PC-9 (cell line): ENCODE results near the gene GRB14. TPM values are rescaled to one million over a fixed set of nuclear protein-coding genes. Genes with fewer than 3 reads are reported as not detected.

Experiments
- BruUV-seq: library from RNA; stranded (reverse); fragments of 400-500 nt; replicated peaks from 2 replicates; lab custom pipeline; 2021; lab: Mats Ljungman, UMichigan
- CTCF ChIA-PET: fragments of 300-600 bp; sonication (Branson Sonifier 250); formaldehyde crosslinking; loops from one replicate; lab custom pipeline; 2022; ENCODE audit warnings: antibody characterized with exemption; lab: Charles Lee
- POLR2A ChIA-PET: fragments of 300-600 bp; sonication (Branson Sonifier 250); formaldehyde crosslinking; loops from one replicate; lab custom pipeline; 2022; ENCODE audit warnings: antibody characterized with exemption; ENCODE audit not compliant: unreplicated experiment; lab: Charles Lee
- DNase-seq, 2 experiments: peaks; one replicate each; pipeline versions ENCODE4 v3.0.0 to v3.0.0-alpha.2; 2015 to 2022; ENCODE audit warnings: mixed read lengths in 1 of 2
- H2AFZ ChIP-seq: fragments of 200-600 bp; sonication (generic); 2 replicates; pipeline ENCODE4 v1.8.1; 2017; ENCODE audit warnings: antibody characterized with exemption
- H3F3A ChIP-seq: fragments of 200-600 bp; sonication (generic); 2 replicates; pipeline ENCODE4 v1.8.1; 2017; ENCODE audit warnings: antibody characterized with exemption, mild to moderate bottlenecking, low read depth; ENCODE audit not compliant: insufficient read depth
- H3K27ac ChIP-seq: fragments of 200-600 bp; sonication (generic); 2 replicates; pipeline ENCODE4 v1.6.1; 2016; ENCODE audit warnings: mixed run types
- H3K27me3 ChIP-seq: fragments of 200-600 bp; sonication (generic); 2 replicates; pipeline ENCODE4 v1.6.1; 2016; ENCODE audit warnings: low read depth, mixed run types; ENCODE audit not compliant: insufficient read depth
- H3K36me3 ChIP-seq: fragments of 200-600 bp; sonication (generic); 2 replicates; pipeline ENCODE4 v1.6.1; 2016; ENCODE audit warnings: low read depth, mixed run types
- H3K4me1 ChIP-seq: fragments of 200-600 bp; sonication (generic); replicated peaks from 2 replicates; pipeline ENCODE4 v1.6.1; 2016; ENCODE audit warnings: mixed run types; ENCODE audit not compliant: insufficient read depth
- H3K4me2 ChIP-seq: fragments of 200-600 bp; sonication (generic); 2 replicates; pipeline ENCODE4 v1.6.1; 2017; ENCODE audit warnings: mixed run types
- H3K4me3 ChIP-seq: fragments of 200-600 bp; sonication (generic); 2 replicates; pipeline ENCODE4 v1.6.1; 2016; ENCODE audit warnings: mixed run types
- H3K79me2 ChIP-seq: fragments of 200-600 bp; sonication (generic); 2 replicates; pipeline ENCODE4 v1.6.1; 2017; ENCODE audit warnings: low read depth, mixed run types
- H3K9me2 ChIP-seq: fragments of 200-600 bp; sonication (generic); 2 replicates; pipeline ENCODE4 v1.8.1; 2017; ENCODE audit warnings: mild to moderate bottlenecking; ENCODE audit not compliant: insufficient read depth
- H3K9me3 ChIP-seq: fragments of 200-600 bp; sonication (generic); 2 replicates; pipeline ENCODE4 v1.8.1; 2016; ENCODE audit warnings: low read depth; ENCODE audit not compliant: insufficient read depth
- H4K20me1 ChIP-seq: fragments of 200-600 bp; sonication (generic); 2 replicates; pipeline ENCODE4 v1.8.1; 2017; ENCODE audit not compliant: insufficient read depth
- CTCF ChIP-seq: fragments of 200-600 bp; sonication (generic); conservative IDR thresholded peaks from 2 replicates; pipeline ENCODE4 v1.6.1; 2017; ENCODE audit warnings: mixed run types, antibody characterized with exemption, mild to moderate bottlenecking, moderate library complexity
- EZH2 ChIP-seq: fragments of 200-600 bp; sonication (generic); IDR thresholded peaks from 2 replicates; pipeline ENCODE4 v1.8.0; 2017; ENCODE audit warnings: antibody characterized with exemption, low read depth
- intact Hi-C: fragments of 100-400 bp; cut with micrococcal nuclease; formaldehyde crosslinking; loops from one replicate; pipeline ENCODE4 v1.10.0; 2022; ENCODE audit not compliant: unreplicated experiment
- total RNA-seq: library from RNA; stranded (reverse); gene quantifications from 2 replicates; pipeline ENCODE4 v1.2.3, GENCODE V29; 2021

The GRB14 gene
- total RNA-seq, 1 experiment from 2014 or later: 3.4 TPM

- ChIA-PET CTCF (no interaction called here), POLR2A (no interaction called here)
- Histone ChIP-seq H3K9me3 (no peaks in the 10 kb centered on the region), H3K79me2 (no peaks in the 10 kb centered on the region), H3K4me1 (no peaks in the 10 kb centered on the region), H3K27me3 (no peaks in the 10 kb centered on the region), H3K36me3 (no peaks in the 10 kb centered on the region), H3F3A (no peaks in the 10 kb centered on the region), H3K4me3 (no peak overlapping the region), H2AFZ (no peak overlapping the region), H3K4me2 (no peak overlapping the region), H3K27ac (no peak overlapping the region), H4K20me1 (no peaks in the 10 kb centered on the region), H3K9me2 (no peaks in the 10 kb centered on the region)
- no peak for TF ChIP-seq CTCF
- no peak for TF ChIP-seq EZH2
- no TSS peak for BruUV-seq
- DNase-seq: no peak
- intact Hi-C loops: no loop called here
Observed at GRCh38 chr2:164504253-164504652, 117.0 kb downstream of the GRB14 start.

- H2AFZ ChIP-seq: no peak overlapping the region
- intact Hi-C loops: no loop called here
- H4K20me1 ChIP-seq: no peaks in the 10 kb centered on the region
- H3F3A ChIP-seq: no peaks in the 10 kb centered on the region
- ChIA-PET POLR2A (no interaction called here), CTCF (no interaction called here)
- TF ChIP-seq CTCF (no peak), EZH2 (no peak)
- H3K4me2 ChIP-seq: no peak overlapping the region
- no peaks in the 10 kb centered on the region for H3K27me3 ChIP-seq
- no peak overlapping the region for H3K27ac ChIP-seq
- H3K4me1 ChIP-seq: no peaks in the 10 kb centered on the region
- no peaks in the 10 kb centered on the region for H3K9me2 ChIP-seq
- H3K9me3 ChIP-seq: no peaks in the 10 kb centered on the region
- no TSS peak for BruUV-seq
- no peaks in the 10 kb centered on the region for H3K36me3 ChIP-seq
- no peak for DNase-seq
- no peaks in the 10 kb centered on the region for H3K79me2 ChIP-seq
- no peak overlapping the region for H3K4me3 ChIP-seq
Observed at GRCh38 chr2:164498836-164499235, 122.4 kb downstream of the GRB14 start.

GRCh38 chr2:164496881-164497280, 124.4 kb downstream of the GRB14 start:
- Histone ChIP-seq H3K27ac (no peak overlapping the region), H3F3A (no peaks in the 10 kb centered on the region), H3K9me2 (no peaks in the 10 kb centered on the region), H3K79me2 (no peaks in the 10 kb centered on the region), H3K27me3 (no peaks in the 10 kb centered on the region), H3K36me3 (no peaks in the 10 kb centered on the region), H4K20me1 (no peaks in the 10 kb centered on the region), H3K4me1 (no peaks in the 10 kb centered on the region), H3K9me3 (no peaks in the 10 kb centered on the region), H3K4me2 (no peak overlapping the region), H3K4me3 (no peak overlapping the region), H2AFZ (no peak overlapping the region)
- no peak for DNase-seq
- TF ChIP-seq CTCF (no peak), EZH2 (no peak)
- intact Hi-C loops: no loop called here
- ChIA-PET CTCF (interaction anchor here (0.7 to 0.8 kb wide), 2 partner anchors 407 to 1151 kb away, joined by 3 read pairs; no protein-coding TSS in a partner anchor), POLR2A (no interaction called here)
- no TSS peak for BruUV-seq
